Breast epithelium (tissue), 4 donors: Measurements from ENCODE around the gene COX8C. TPM values are rescaled to one million over a fixed set of nuclear protein-coding genes. Genes with fewer than 3 reads are reported as not detected.

Experiments used
- DNase-seq, 2 donors: peaks; one replicate each; pipeline ENCODE4 v3.0.0-alpha.2; 2019; ENCODE audit warnings: low spot score in 2 of 2
- H3K27ac ChIP-seq, 2 donors: fragments of 200-600 bp; sonication (generic) in 1 of 2; one replicate each; pipeline ENCODE4 v1.5.1; 2016 to 2019; ENCODE audit warnings: mild to moderate bottlenecking in 1 of 2
- H3K27me3 ChIP-seq, 2 donors: fragments of 200-600 bp; sonication (generic) in 1 of 2; one replicate each; pipeline versions ENCODE4 v1.5.1 to v1.6.0; 2017 to 2019; ENCODE audit warnings: control low read depth in 1 of 2, mild to moderate bottlenecking in 1 of 2
- H3K36me3 ChIP-seq: fragments of 200-600 bp; one replicate; pipeline ENCODE4 v1.5.1; 2019
- H3K4me1 ChIP-seq, 2 donors: fragments of 200-600 bp; sonication (generic); one replicate each; pipeline ENCODE4 v1.5.1; 2016 to 2019; ENCODE audit warnings: control low read depth in 1 of 2
- H3K4me3 ChIP-seq, 3 donors: fragments of 200-600 bp; sonication (generic); 1 replicate in 2 of 3; 2 replicates in 1 of 3; pipeline ENCODE4 v1.5.1; 2016 to 2019; ENCODE audit warnings: mild to moderate bottlenecking in 3 of 3, moderate library complexity in 2 of 3
- H3K9me3 ChIP-seq, 2 donors: fragments of 200-600 bp; sonication (generic) in 1 of 2; one replicate each; pipeline ENCODE4 v1.5.1; 2016 to 2019; ENCODE audit warnings: control low read depth in 1 of 2
- CTCF ChIP-seq, 3 donors: fragments of 450-650 bp; IDR thresholded peaks; one replicate each; pipeline ENCODE4 v1.5.1; 2016 to 2017; ENCODE audit warnings: antibody characterized with exemption in 3 of 3, mild to moderate bottlenecking in 3 of 3, moderate library complexity in 3 of 3
- POLR2A ChIP-seq: fragments of 450-650 bp; IDR thresholded peaks from one replicate; pipeline ENCODE4 v1.6.1; 2016; ENCODE audit warnings: antibody characterized with exemption, mild to moderate bottlenecking, moderate library complexity
- POLR2AphosphoS5 ChIP-seq, 3 donors: sonication (generic); formaldehyde crosslinking; IDR thresholded peaks; one replicate each; pipeline ENCODE4 v1.6.1; 2017; ENCODE audit warnings: antibody characterized with exemption in 3 of 3
- intact Hi-C: fragments of 100-400 bp; cut with DNase I; formaldehyde crosslinking; loops from one replicate; pipeline ENCODE4 v1.15.1; 2023; ENCODE audit warnings: low total_unique reads
- total RNA-seq, 3 donors: library from RNA; depleted of rRNA; stranded (reverse); fragments of >200 nt; gene quantifications; one replicate each; pipeline ENCODE4 v1.1.0, GENCODE V29; 2016

COX8C gene
- not detected for total RNA-seq

- Histone ChIP-seq H3K4me1 (no peaks in the 10 kb centered on the region), H3K36me3 (no peaks in the 10 kb centered on the region), H3K27me3 (no peaks in the 10 kb centered on the region), H3K9me3 (peaks cover 3 to 5% of the 10 kb centered on the region in 2 donors), H3K27ac (no peak within 1 kb of the TSS), H3K4me3 (no peak within 1 kb of the TSS)
- DNase-seq, result no peak
- intact Hi-C loops, result no loop called here
- TF ChIP-seq CTCF (IDR thresholded peaks at IDR 0.05), result no peak
- TF ChIP-seq POLR2AphosphoS5 (IDR thresholded peaks at IDR 0.05), result no peak
- TF ChIP-seq POLR2A, result no peak
Measured at GRCh38 chr14:93346926-93347721, at the start of gene COX8C. COX8C (plus strand) TSS chr14:93347182; CDS start chr14:93347269, 87 bp downstream.

DNA sequence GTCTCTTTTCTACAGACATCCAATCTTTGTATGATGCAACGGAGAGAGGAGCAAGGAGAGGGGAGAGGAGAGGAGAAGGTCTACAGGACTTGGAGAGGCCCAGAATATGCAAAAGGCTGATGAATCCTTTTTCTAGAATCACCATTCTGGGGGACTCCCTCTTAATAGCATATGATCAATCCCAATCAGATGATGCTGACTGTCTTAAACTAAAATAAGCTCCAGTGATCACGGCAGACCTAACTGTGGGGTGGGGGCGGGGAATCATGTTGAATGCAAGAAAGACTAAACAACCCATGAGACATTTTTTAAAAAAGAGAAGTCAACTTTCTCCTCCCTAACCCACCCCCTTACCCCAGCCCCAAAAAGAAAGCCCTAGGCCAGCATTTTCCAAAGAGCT lies 47.6 kb upstream of the COX8C start:
- Histone ChIP-seq H3K4me3 (no peak overlapping the region), H3K9me3 (no peaks in the 10 kb centered on the region), H3K36me3 (no peaks in the 10 kb centered on the region), H3K4me1 (no peaks in the 10 kb centered on the region), H3K27ac (no peak overlapping the region), H3K27me3 (no peaks in the 10 kb centered on the region)
- no peak for TF ChIP-seq CTCF (IDR thresholded peaks at IDR 0.05)
- no peak for TF ChIP-seq POLR2A
- no peak for TF ChIP-seq POLR2AphosphoS5 (IDR thresholded peaks at IDR 0.05)
- DNase-seq, result no peak
- intact Hi-C loops, result no loop called here

GRCh38 chr14:93299866-93300265 lies 47.1 kb upstream of the COX8C start:
- Histone ChIP-seq H3K27ac (no peak overlapping the region), H3K36me3 (no peaks in the 10 kb centered on the region), H3K27me3 (no peaks in the 10 kb centered on the region), H3K4me3 (no peak overlapping the region), H3K4me1 (no peaks in the 10 kb centered on the region), H3K9me3 (no peaks in the 10 kb centered on the region)
- DNase-seq, result no peak
- TF ChIP-seq CTCF (IDR thresholded peaks at IDR 0.05), result no peak
- no peak for TF ChIP-seq POLR2AphosphoS5 (IDR thresholded peaks at IDR 0.05)
- TF ChIP-seq POLR2A, result no peak
- intact Hi-C loops, result no loop called here

GRCh38 chr14:93301821-93302447 lies 45.0 kb upstream of the COX8C start:
- no peak overlapping the region for H3K27ac ChIP-seq
- TF ChIP-seq POLR2AphosphoS5 (IDR thresholded peaks at IDR 0.05) (no peak), POLR2A (no peak), CTCF (IDR thresholded peaks at IDR 0.05) (no peak)
- no peak overlapping the region for H3K4me3 ChIP-seq
- no peaks in the 10 kb centered on the region for H3K36me3 ChIP-seq
- H3K4me1 ChIP-seq, result no peaks in the 10 kb centered on the region
- no peak for DNase-seq
- intact Hi-C loops, result no loop called here
- no peaks in the 10 kb centered on the region for H3K27me3 ChIP-seq
- no peaks in the 10 kb centered on the region for H3K9me3 ChIP-seq
